Breast epithelium (tissue), 3 donors: ENCODE measurements around the gene SMARCA2.

Experiments
- CTCF ChIP-seq, 3 donors: fragments of 450-650 bp; IDR thresholded peaks; one replicate each; pipeline ENCODE4 v1.5.1; 2016 to 2017; ENCODE audit warnings: antibody characterized with exemption in 3 of 3, mild to moderate bottlenecking in 3 of 3, moderate library complexity in 3 of 3
- POLR2A ChIP-seq: fragments of 450-650 bp; IDR thresholded peaks from one replicate; pipeline ENCODE4 v1.6.1; 2016; ENCODE audit warnings: antibody characterized with exemption, mild to moderate bottlenecking, moderate library complexity
- POLR2AphosphoS5 ChIP-seq, 3 donors: sonication (generic); formaldehyde crosslinking; IDR thresholded peaks; one replicate each; pipeline ENCODE4 v1.6.1; 2017; ENCODE audit warnings: antibody characterized with exemption in 3 of 3

GRCh38 chr9:2066312-2067273 lies 51.4 kb downstream of the SMARCA2 start:
- TF ChIP-seq CTCF (IDR thresholded peaks at IDR 0.05) (no peak), POLR2A (no peak), POLR2AphosphoS5 (IDR thresholded peaks at IDR 0.05) (no peak)
